Measurements from ENCODE around the gene CDYL.

Gene CDYL

DNA sequence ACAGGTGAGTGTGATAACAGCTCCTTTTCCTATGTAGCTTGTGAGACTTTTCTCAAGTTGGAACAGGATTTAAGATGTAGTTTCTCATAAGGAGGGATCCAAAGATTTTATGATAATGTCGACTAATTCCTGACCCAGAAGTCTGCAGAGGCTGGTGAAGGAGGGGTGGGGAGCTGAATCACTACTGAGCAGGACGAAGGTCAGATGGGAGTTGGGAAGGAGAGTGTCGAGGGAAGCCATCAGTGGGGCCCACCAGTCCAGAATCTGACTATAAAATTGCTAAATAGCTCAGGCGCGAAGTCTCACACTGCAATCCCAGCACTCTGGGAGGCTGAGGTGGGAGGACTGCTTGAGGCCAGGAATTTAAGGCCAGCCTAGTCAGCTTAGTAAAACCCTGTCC, 32.3 kb upstream of the CDYL start:
- Histone ChIP-seq H3K4me1 (no peaks in the 10 kb centered on the region), H3K36me3 (no peaks in the 10 kb centered on the region), H3K4me3 (ENCODE audit: low read depth, low read length) (no peak overlapping the region), H3K9me3 (no peaks in the 10 kb centered on the region), H3K27me3 (no peaks in the 10 kb centered on the region)
- DNase-seq, result no peak
- TF ChIP-seq, protein P1, sequence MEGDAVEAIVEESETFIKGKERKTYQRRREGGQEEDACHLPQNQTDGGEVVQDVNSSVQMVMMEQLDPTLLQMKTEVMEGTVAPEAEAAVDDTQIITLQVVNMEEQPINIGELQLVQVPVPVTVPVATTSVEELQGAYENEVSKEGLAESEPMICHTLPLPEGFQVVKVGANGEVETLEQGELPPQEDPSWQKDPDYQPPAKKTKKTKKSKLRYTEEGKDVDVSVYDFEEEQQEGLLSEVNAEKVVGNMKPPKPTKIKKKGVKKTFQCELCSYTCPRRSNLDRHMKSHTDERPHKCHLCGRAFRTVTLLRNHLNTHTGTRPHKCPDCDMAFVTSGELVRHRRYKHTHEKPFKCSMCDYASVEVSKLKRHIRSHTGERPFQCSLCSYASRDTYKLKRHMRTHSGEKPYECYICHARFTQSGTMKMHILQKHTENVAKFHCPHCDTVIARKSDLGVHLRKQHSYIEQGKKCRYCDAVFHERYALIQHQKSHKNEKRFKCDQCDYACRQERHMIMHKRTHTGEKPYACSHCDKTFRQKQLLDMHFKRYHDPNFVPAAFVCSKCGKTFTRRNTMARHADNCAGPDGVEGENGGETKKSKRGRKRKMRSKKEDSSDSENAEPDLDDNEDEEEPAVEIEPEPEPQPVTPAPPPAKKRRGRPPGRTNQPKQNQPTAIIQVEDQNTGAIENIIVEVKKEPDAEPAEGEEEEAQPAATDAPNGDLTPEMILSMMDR (IDR thresholded peaks at IDR 0.05; ENCODE audit: low read depth, low read length), result no peak

DNA sequence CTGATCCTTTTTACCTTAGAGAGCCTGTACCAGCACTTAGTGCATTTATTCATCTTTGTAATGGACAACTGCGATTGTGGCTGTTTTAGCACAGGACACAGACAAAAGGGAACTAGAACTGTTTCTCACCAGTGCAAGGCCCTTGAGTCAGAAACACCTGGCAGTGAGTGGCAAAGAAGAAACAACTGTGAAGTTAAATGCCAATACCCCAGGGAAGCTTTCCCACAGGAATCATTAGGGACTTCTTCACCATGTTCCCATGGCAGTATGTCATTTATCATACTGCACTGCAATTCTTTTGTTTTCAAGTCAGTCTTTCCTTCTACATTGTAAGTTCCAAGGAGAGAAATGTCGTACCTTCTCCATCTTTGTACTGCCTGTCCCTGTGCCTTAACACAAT, 28.6 kb upstream of the CDYL start:
- DNase-seq, result no peak
- Histone ChIP-seq H3K9me3 (no peaks in the 10 kb centered on the region), H3K4me3 (ENCODE audit: low read depth, low read length) (no peak overlapping the region), H3K4me1 (no peaks in the 10 kb centered on the region), H3K36me3 (no peaks in the 10 kb centered on the region), H3K27me3 (no peaks in the 10 kb centered on the region)
- TF ChIP-seq, protein P1 (IDR thresholded peaks at IDR 0.05; ENCODE audit: low read depth, low read length), result no peak

DNA sequence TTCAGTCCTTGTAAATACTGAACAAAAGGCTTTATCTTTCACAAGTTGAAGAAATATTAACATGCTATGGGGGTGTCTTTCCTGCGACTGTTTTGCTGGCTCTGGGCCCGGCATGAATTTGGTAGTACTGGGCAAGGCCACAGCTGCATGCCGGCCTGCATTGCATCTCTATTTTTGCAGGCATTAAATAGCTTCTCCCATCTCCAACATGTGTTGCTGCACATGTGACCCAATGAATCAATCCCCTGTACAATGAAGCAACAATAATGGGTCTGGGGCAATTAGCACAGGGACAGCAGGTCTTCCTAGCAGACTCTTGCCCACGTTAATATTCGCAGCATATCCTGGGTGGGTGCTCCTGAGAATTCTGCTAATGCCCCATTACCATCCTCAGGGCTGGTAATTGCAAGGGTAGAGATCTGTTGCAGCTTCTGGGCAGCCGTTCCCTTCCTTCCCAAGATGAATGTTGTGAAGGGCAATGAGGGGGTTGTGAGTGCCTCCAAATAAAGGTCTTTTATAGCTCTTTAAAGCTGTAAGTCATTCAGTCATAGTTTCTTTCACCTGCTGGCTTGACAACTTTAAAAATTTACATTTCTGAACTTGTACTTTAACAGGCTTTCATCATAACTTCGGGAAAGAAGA, 24.3 kb upstream of the CDYL start:
- Histone ChIP-seq H3K9me3 (no peaks in the 10 kb centered on the region), H3K4me3 (ENCODE audit: low read depth, low read length) (no peak overlapping the region)
- TF ChIP-seq, protein P1 (IDR thresholded peaks at IDR 0.05; ENCODE audit: low read depth, low read length), result no peak

DNA sequence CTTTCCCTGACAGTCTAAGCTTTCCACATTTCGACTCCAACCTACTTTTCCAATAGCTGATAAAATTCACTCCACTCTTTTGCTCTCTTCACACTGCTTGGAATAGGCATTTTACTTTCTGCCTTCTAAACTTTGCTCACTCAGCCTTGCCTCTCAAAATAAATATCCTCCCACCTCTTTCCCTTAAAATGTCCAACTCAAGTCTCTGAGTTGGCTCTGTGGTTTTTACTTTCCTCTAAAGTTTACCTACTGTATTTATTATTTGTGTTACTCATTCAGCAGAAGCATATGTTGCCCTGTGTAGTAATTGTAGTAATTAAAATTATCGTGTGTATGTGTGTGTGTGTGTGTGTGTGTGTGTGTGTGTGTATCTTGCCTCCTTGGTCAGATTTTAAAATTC, 20.0 kb upstream of the CDYL start:
- DNase-seq, result no peak
- H3K27me3 ChIP-seq, result peaks cover 3% of the 10 kb centered on the region; the same call in 1 of the 2 replicates
- no peaks in the 10 kb centered on the region for H3K4me1 ChIP-seq
- no peak overlapping the region for H3K4me3 ChIP-seq (ENCODE audit: low read depth, low read length)
- no peaks in the 10 kb centered on the region for H3K9me3 ChIP-seq
- H3K36me3 ChIP-seq, result no peaks in the 10 kb centered on the region
- TF ChIP-seq, protein P1 (IDR thresholded peaks at IDR 0.05; ENCODE audit: low read depth, low read length), result no peak

More for the DNA sequence above, 24.3 kb upstream of the CDYL start:
- Histone ChIP-seq H3K27me3 (peaks cover 3% of the 10 kb centered on the region; the same call in 1 of the 2 replicates), H3K4me1 (no peaks in the 10 kb centered on the region), H3K36me3 (no peaks in the 10 kb centered on the region)
- no peak for DNase-seq

DNA sequence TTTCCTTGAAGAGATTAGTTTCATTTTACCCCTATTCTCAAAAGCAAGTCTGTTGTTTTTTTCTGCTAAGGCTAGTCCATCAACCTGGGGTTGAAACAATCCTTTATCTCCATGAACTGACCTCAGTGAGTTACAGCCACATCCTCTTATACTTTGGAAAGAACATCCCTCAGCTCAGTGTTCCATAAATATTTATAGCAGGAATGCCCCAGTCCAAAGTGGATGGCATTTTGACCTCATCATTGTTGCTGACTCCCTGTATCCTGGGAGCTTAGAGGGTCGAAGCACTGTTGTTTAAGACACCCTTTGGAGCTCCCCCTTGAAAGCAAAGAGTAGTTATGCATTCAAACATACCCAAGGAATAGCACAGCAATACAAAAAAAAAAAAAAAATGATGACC, 16.2 kb upstream of the CDYL start:
- DNase-seq, result no peak
- TF ChIP-seq, protein P1 (IDR thresholded peaks at IDR 0.05; ENCODE audit: low read depth, low read length), result no peak
- no peak overlapping the region for H3K4me3 ChIP-seq (ENCODE audit: low read depth, low read length)
- no peaks in the 10 kb centered on the region for H3K36me3 ChIP-seq
- H3K9me3 ChIP-seq, result no peaks in the 10 kb centered on the region
- no peaks in the 10 kb centered on the region for H3K4me1 ChIP-seq
- H3K27me3 ChIP-seq, result peaks cover 3% of the 10 kb centered on the region; the same call in 1 of the 2 replicates

DNA sequence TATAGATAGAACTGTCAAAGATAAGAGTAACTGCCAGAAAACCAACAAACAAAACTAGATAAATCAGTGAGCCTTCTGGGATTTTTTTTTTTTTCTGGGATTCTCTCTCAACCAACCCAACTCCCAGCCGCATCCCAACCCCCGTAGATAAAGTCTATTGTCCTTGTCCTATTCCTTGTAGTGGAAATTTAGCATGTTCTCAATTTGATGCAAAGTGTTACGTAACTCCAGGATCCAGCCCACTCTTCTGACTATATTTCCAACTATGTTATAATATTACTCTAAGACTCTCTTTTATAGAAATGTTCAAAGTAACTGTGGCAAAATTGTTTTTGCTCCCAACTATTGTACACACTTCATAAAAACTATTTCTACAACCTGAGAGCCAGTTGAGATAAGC, 15.4 kb upstream of the CDYL start:
- no peak for DNase-seq

More for the DNA sequence above, 15.4 kb upstream of the CDYL start:
- Histone ChIP-seq H3K36me3 (no peaks in the 10 kb centered on the region), H3K4me3 (ENCODE audit: low read depth, low read length) (no peak overlapping the region), H3K9me3 (no peaks in the 10 kb centered on the region), H3K27me3 (no peaks in the 10 kb centered on the region), H3K4me1 (no peaks in the 10 kb centered on the region)
- TF ChIP-seq, protein P1 (IDR thresholded peaks at IDR 0.05; ENCODE audit: low read depth, low read length), result no peak

All from BE2C (cell line).